Body of pancreas (tissue), 4 donors: Measurements from ENCODE around the gene DDX47.

Source experiments
- CTCF ChIP-seq, 7 experiments: fragments of 450-650 bp in 4 of 7; fragments of 200-600 bp in 3 of 7; sonication (generic) in 3 of 7; IDR thresholded peaks; one replicate each; pipeline ENCODE4 v1.5.1; 2016 to 2019; ENCODE audit warnings: antibody characterized with exemption in 7 of 7
- POLR2A ChIP-seq, 3 donors: fragments of 450-650 bp; IDR thresholded peaks; one replicate each; pipeline ENCODE4 v1.6.1; 2016; ENCODE audit warnings: antibody characterized with exemption in 3 of 3, mild to moderate bottlenecking in 2 of 3

GRCh38 chr12:12777092-12777491 lies 36.1 kb upstream of the DDX47 start:
- TF ChIP-seq CTCF (IDR thresholded peaks at IDR 0.05) (no peak), POLR2A (IDR thresholded peaks at IDR 0.05) (no peak)
